Stimulated activated CD8-positive, alpha-beta memory T cell treated with anti-CD3 and anti-CD28 coated beads, Interleukin-7, amount 100 ng/mL, for 1 hour (primary cell): ENCODE data around the gene MRPL42.

ENCODE experiments used
- DNase-seq, 2 donors: peaks; one replicate each; pipeline ENCODE4 v3.0.0-alpha.2; 2020; ENCODE audit warnings: low read depth in 2 of 2

Gene MRPL42

DNA sequence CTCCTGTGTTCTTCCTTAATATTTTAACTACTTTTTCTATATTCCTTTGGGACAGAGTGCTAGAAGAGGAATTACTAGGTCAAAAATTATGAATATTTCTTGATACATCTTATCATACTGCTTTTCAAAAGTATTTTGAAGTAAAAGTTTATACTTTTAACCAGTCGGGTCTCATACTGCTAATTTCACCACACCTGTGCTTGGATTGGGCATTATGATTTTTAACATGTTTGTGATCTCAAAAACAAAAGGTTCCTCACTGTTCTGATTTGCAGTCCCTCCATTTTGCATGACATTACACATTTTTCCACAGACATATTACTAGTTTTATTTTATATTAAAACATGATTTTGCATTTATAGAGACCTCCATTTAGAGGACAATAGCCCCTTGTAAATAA is 32.9 kb downstream of the MRPL42 start:
- DNase-seq = no peak

- DNase-seq = no peak
Observed at GRCh38 chr12:93500667-93501066, 33.4 kb downstream of the MRPL42 start.

DNA sequence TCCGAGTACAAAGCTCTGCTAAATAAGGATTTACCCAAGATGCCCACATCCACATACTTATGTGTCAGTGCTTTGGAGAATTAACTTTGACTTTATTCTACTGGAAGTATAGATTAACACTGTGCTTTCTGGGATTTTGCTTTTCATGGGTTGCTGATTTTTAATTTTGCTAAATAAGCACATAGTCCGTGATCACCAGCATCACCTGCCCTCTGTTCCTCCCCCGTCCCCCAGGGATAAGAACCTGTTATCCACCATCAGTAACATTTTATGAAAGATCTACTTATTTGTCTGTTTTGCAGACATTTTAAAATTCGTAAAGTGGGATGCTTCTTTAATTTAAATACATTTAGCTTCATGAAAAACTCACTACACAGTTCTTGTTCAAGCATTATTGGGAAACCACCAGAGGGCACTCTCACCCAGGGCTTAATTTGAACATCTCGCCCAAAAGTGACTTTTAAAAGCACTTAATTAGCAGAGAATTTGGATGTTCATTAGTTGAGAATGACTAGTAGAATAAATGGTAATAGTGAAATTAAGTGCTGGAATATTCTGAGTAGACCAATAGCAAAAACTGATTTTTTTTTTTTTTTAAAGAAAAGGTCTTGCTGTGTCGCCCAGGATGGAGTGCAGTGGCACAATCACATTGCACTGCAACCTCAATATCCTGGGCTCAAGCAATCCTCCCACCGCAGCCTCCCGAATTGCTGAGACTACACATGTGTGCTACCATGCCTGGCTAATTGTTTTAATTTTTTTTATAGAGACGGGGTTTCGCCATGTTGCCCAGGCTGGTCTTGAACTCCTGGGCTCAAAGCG is 35.7 kb downstream of the MRPL42 start:
- peak; percentile 5 to 57 for DNase-seq

DNA sequence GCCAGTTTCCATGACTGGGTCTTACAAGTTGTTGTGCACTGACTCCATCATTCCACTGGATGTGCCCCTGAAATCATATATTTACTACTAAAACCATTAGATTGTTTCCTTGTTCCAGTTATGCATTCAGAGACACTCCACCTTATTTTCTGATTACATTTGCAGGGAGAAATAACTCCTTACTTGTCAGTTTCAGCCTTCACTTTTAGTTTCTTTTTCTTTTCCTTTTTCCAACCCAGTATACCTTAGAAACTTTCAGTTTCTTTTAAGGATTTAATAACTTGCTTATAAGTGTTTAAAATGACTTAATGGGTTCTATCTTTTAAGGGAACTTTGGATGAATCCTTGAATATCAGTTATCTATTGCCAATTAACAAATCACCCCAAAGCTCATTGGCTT is 39.9 kb downstream of the MRPL42 start:
- DNase-seq = no peak

DNA sequence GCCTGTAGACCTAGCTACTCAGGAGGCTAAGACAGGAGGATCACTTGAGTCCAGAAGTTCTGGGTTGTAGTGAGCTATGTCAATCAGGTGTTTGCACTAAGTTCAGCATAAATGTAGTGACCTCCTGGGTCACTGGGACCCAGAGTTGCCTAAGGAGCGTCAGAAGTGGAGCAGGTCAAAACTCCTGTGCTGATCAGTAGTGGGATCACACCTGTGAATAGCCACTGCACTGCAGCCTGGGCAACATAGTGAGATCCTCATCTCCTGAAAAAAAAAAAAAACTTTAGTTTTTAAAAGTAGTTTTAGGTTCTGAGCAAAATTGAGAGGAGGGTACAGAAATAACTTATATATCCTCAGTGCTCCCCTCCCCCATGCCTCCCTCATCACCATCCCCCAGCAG is 42.2 kb downstream of the MRPL42 start:
- DNase-seq = no peak

GRCh38 chr12:93514853-93515252 is 47.5 kb downstream of the MRPL42 start:
- DNase-seq = no peak

DNA sequence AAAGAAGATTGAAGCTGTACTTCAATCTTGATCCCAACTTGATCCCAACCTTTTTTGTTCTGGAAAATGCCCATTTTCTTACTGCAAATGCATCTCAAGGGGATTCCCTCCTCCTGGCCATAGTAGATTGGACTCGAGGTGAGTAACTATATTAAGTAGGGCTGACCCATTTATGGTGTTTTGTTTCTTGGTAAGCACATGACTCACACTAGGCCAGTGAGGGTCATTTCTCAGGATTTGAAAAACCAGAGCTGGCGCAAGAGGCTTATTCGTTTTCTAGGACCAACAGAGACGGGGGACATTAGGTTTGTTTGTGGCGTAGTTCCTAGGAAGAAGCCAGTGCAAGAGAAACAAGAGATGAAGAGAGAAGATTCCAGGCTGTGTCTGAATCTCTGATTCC is 51.4 kb downstream of the MRPL42 start:
- DNase-seq = no peak

GRCh38 chr12:93519859-93520258 is 52.5 kb downstream of the MRPL42 start:
- DNase-seq = no peak

DNA sequence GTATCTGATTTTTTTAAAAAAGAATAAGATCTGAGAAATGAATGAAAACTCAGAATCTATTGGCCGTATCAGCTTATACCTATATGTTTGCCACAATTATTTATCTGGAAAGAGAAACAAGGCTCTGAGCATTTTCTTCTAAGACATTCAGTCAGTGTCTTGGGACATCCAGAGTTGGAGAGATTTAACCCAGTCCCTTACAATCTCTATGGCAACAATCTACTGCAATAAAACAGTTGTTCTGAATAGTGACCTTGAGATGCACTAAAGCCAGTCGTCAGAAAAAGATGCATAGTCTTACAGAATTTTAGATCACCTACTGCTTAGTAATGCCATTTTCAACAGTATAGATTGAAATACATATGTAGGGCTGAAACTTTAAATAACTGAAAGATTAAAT is 53.1 kb downstream of the MRPL42 start:
- DNase-seq = no peak

DNA sequence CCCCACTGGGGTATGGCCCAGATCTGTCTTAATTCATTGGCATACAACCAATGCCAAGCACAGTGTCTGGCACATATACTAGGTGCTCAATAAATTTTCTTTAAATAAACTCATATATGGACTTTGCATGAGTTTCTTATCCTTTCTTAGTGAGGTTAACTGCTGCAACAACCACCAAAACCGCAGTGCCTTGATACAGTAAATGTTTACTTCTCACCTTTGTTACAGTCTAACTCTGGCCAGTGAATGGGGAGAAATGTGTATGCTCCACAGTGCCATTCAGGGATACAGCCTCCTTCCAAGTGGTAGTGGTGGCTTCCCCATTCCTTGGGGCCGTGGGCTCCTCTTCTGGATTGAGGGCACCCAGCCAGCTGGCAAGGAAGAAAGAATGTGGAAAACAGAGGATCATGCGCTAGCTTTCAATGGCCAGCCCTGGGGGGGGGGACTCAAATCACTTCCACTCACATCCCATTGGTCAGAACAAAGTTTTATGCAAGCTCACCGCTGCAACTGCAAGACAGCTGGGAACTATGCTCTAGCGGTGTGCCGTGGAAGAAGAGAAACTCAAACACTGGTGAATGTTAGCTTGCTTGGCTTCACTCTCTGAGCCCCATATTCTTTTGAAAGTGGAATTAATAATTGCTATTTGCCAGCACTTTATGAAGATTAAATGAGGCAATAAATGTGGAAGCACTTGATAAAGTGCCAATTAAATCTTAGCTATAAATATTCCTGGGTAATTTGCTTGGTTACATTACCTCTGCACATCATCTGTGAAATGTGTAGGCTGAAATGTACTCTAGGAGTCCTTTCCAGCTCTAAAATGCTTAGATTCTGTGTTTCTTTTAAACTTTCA is 54.1 kb downstream of the MRPL42 start:
- DNase-seq = no peak

DNA sequence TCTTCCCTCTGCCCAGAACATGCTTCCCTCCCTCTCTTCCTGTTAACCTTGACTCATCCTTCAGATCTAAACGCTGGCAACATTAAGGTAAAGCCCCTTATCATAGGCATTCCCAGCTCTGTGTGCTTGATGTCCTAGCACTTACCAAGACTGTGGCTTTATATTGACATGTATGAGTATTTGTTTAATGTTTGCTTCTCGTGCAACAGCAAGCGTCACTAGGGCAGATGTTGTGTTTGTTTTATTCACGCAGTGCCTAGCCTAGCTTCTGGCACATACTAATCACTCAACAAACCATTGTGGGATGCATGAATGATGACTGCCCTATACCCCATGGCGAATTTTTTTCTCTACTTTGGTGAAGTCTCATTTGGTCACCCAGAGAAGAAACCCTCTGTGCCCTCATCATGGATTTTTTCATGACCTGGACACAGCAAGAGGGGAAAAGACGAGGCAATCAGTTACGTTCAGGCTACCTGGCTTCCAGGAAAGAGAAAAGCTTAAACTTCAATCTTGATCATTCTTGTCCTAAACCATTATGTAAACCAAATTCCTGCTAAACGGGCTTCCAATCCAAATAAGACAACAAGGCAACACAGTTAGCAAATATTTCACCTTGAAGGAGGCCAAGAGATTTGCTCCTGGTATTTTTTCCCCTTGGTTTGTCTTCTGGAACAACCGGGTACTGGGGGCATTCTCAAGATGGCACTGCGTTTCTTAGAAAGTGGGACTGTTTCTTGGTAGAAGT is 57.2 kb downstream of the MRPL42 start:
- no peak for DNase-seq

- no peak for DNase-seq
Observed at GRCh38 chr12:93526786-93527428, 59.6 kb downstream of the MRPL42 start.

GRCh38 chr12:93530358-93530757 is 63.0 kb downstream of the MRPL42 start:
- no peak for DNase-seq

- DNase-seq = no peak
Observed at GRCh38 chr12:93533310-93533709, 66.0 kb downstream of the MRPL42 start.

DNA sequence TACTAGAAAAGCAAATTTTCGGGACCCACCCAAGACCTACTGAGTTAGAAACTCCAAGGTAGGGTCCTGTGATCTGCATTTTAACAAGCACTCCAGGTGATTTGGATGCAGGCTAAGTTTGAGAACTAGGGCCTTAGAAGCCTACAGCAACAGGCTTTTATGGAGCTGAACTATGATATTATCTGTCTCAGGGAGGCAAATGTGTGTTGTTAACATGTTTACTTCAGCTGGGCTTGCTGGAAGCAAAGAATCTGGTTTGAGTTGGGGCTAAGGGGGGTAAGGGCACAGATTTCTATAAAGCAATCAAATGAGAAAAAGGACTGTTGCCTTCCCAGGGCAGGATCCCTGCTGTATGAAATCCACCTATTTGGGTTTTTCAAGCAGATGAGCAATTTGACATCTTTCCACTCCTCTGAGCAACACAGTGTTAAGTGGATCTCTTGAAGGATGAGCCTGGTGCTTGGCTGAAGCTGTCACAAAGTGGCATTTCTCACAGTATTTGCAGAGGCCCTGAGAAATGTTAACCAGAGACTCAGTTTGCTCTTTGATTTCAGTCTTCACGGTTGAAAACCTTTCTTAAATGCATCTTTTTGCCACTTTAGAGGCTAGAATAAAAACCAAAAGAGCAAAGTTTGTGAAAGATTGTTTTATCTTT is 68.9 kb downstream of the MRPL42 start:
- no peak for DNase-seq

GRCh38 chr12:93536766-93537488 is 69.6 kb downstream of the MRPL42 start:
- DNase-seq = no peak

- no peak for DNase-seq
Observed at GRCh38 chr12:93537769-93538168, 70.5 kb downstream of the MRPL42 start.

GRCh38 chr12:93539821-93540220 is 72.5 kb downstream of the MRPL42 start:
- no peak for DNase-seq

DNA sequence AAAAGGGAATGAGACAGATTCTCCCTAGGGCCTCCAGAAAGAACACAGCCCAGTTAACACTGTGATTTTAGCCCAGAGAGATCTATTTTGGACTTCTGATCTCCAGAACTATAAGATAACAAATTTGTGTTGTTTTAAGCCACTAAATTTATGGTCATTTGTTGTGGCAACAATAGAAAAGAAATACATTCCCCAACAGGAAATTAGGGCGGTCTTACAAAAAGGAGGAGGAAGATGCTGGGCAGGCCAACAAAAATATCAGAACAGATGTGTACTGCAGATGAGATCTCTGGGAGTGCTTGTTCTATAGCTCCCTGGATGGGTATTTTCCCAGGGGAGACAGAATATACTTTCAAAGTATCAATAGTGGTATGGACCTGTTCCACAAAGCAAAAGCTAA is 73.2 kb downstream of the MRPL42 start:
- DNase-seq = no peak

DNA sequence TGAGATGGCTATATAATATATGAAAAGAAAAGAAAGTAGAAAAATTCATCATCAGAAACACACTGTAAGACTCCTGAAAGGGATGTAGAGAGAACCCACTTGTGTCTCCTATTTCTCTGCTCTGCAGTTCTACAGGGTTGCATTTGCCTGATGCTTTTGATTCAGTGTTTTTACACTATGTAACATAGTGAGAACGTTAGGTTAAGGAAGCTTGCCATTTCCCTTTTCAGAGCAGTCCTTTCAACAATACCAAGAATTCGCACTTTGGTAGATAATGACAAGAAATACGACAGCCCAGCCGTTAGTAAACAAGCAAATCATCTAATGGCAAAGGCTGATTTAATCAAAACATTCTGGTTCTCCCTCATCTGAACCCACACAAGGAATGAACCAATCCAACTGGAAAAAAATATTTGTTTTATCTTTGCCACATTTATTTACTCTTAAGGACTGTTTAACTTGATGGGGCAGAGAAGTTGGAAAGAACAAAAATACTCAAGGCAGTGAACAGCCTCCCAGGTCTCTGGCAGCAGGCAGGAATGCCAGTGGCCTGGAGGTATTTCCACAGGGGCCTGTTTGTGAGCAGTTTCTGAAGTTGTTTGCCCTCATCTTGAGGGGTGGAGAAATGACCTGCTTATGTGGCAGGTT is 74.4 kb downstream of the MRPL42 start:
- no peak for DNase-seq
